ENCODE measurements around the gene GPC4. TPM values are rescaled to one million over a fixed set of nuclear protein-coding genes. Genes with fewer than 3 reads are reported as not detected.

GPC4 gene
- total RNA-seq, 1 donor from 2014 or later: 15.6 TPM

- H3K36me3 Mint-ChIP-seq (ENCODE audit: low read depth, unreplicated experiment): no peaks in the 10 kb centered on the region
- H3K27me3 Mint-ChIP-seq (ENCODE audit: unreplicated experiment): peaks cover 3% of the 10 kb centered on the region
- DNase-seq (ENCODE audit: low spot score): no peak
These were observed 147.7 kb downstream of the GPC4 start for GRCh38 chrX:133267621-133268020.

GRCh38 chrX:133265331-133265730 is 150.0 kb downstream of the GPC4 start:
- Mint-ChIP-seq H3K27ac (ENCODE audit: unreplicated experiment) (no peak overlapping the region), H3K36me3 (ENCODE audit: low read depth, unreplicated experiment) (no peaks in the 10 kb centered on the region), H3K4me3 (ENCODE audit: unreplicated experiment) (no peak overlapping the region), H3K9me3 (ENCODE audit: unreplicated experiment) (no peaks in the 10 kb centered on the region), H3K27me3 (ENCODE audit: unreplicated experiment) (peaks cover 3% of the 10 kb centered on the region), H3K4me1 (ENCODE audit: unreplicated experiment) (no peaks in the 10 kb centered on the region)
- TF ChIP-seq CTCF (IDR thresholded peaks at IDR 0.05; ENCODE audit: unreplicated experiment): no peak
- peak; percentile 37 for DNase-seq (ENCODE audit: low spot score)

More at GRCh38 chrX:133267621-133268020, 147.7 kb downstream of the GPC4 start:
- Mint-ChIP-seq H3K4me3 (ENCODE audit: unreplicated experiment) (no peak overlapping the region), H3K4me1 (ENCODE audit: unreplicated experiment) (no peaks in the 10 kb centered on the region), H3K9me3 (ENCODE audit: unreplicated experiment) (no peaks in the 10 kb centered on the region), H3K27ac (ENCODE audit: unreplicated experiment) (no peak overlapping the region)
- TF ChIP-seq CTCF (IDR thresholded peaks at IDR 0.05; ENCODE audit: unreplicated experiment): no peak

GRCh38 chrX:133258481-133258880 is 156.8 kb downstream of the GPC4 start:
- H3K9me3 Mint-ChIP-seq (ENCODE audit: unreplicated experiment): no peaks in the 10 kb centered on the region
- no peaks in the 10 kb centered on the region for H3K4me1 Mint-ChIP-seq (ENCODE audit: unreplicated experiment)
- no peaks in the 10 kb centered on the region for H3K36me3 Mint-ChIP-seq (ENCODE audit: low read depth, unreplicated experiment)
- TF ChIP-seq CTCF (IDR thresholded peaks at IDR 0.05; ENCODE audit: unreplicated experiment): no peak
- DNase-seq (ENCODE audit: low spot score): no peak
- no peak overlapping the region for H3K27ac Mint-ChIP-seq (ENCODE audit: unreplicated experiment)
- H3K4me3 Mint-ChIP-seq (ENCODE audit: unreplicated experiment): no peak overlapping the region
- H3K27me3 Mint-ChIP-seq (ENCODE audit: unreplicated experiment): peaks cover 2% of the 10 kb centered on the region

- Mint-ChIP-seq H3K4me1 (ENCODE audit: unreplicated experiment) (peaks cover 8% of the 10 kb centered on the region), H3K27ac (ENCODE audit: unreplicated experiment) (no peak overlapping the region), H3K9me3 (ENCODE audit: unreplicated experiment) (no peaks in the 10 kb centered on the region), H3K27me3 (ENCODE audit: unreplicated experiment) (no peaks in the 10 kb centered on the region), H3K36me3 (ENCODE audit: low read depth, unreplicated experiment) (no peaks in the 10 kb centered on the region), H3K4me3 (ENCODE audit: unreplicated experiment) (no peak overlapping the region)
- TF ChIP-seq CTCF (IDR thresholded peaks at IDR 0.05; ENCODE audit: unreplicated experiment): no peak
- no peak for DNase-seq (ENCODE audit: low spot score)
These were observed 160.6 kb downstream of the GPC4 start for GRCh38 chrX:133254666-133255065.

GRCh38 chrX:133251204-133251603 is 164.1 kb downstream of the GPC4 start:
- no peak for TF ChIP-seq CTCF (IDR thresholded peaks at IDR 0.05; ENCODE audit: unreplicated experiment)
- H3K27ac Mint-ChIP-seq (ENCODE audit: unreplicated experiment): no peak overlapping the region

More at GRCh38 chrX:133251204-133251603, 164.1 kb downstream of the GPC4 start:
- DNase-seq (ENCODE audit: low spot score): no peak
- no peaks in the 10 kb centered on the region for H3K9me3 Mint-ChIP-seq (ENCODE audit: unreplicated experiment)
- no peaks in the 10 kb centered on the region for H3K36me3 Mint-ChIP-seq (ENCODE audit: low read depth, unreplicated experiment)
- H3K4me3 Mint-ChIP-seq (ENCODE audit: unreplicated experiment): no peak overlapping the region
- no peaks in the 10 kb centered on the region for H3K27me3 Mint-ChIP-seq (ENCODE audit: unreplicated experiment)
- H3K4me1 Mint-ChIP-seq (ENCODE audit: unreplicated experiment): peaks cover 17% of the 10 kb centered on the region

Measured in endothelial cell (in vitro differentiated cells).